ENCODE data around the gene DUSP3. TPM values are rescaled to one million over a fixed set of nuclear protein-coding genes. Genes with fewer than 3 reads are reported as not detected.

The DUSP3 gene
- total and polyA plus RNA-seq, 11 donors, result 208 to 363 (median 267) TPM

DNA sequence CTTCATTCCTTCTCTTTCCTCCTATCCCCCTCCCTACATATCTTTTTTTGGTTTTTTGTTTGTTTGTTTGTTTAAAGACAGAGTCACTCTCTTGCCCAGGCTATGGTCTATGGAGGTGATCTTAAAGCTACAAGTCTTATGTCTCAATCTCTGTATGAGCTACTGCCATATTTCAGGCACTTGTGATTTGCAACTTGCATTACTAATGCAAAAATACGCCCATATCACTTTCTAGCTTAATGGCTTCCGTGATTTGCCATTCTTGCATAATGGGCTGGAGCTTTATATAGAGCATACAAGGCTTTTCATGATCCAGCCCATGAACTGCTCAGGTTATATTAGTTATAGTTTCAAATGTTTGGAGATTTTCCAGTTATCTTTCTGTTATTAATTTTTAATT, 9.0 kb upstream of the DUSP3 start:
- H3K9me3 ChIP-seq, result no peaks in the 10 kb centered on the region
- ATAC-seq, result no peak
- H3K27ac ChIP-seq, result no peak overlapping the region
- DNase-seq, result no peak
- no peaks in the 10 kb centered on the region for H3K36me3 ChIP-seq
- peaks cover 0 to 20% (median 0%) of the 10 kb centered on the region in 12 donors for H3K4me1 ChIP-seq
- intact Hi-C loops (cut with DNase I), result loop anchor here in 1 of 10 donors (10.0 kb wide), 1 partner anchor 47 kb away; the partner anchor contains the start of gene MPP3
- H3K4me3 ChIP-seq, result no peak overlapping the region
- TF ChIP-seq POLR2A (IDR thresholded peaks at IDR 0.05), result no peak
- TF ChIP-seq CTCF (IDR thresholded peaks at IDR 0.05), result no peak
- WGBS, 4 donors, result 60 to 75% (median 70%) methylated on average over 2 of the region's 2 CpGs
- H3K27me3 ChIP-seq, result no peaks in the 10 kb centered on the region

DNA sequence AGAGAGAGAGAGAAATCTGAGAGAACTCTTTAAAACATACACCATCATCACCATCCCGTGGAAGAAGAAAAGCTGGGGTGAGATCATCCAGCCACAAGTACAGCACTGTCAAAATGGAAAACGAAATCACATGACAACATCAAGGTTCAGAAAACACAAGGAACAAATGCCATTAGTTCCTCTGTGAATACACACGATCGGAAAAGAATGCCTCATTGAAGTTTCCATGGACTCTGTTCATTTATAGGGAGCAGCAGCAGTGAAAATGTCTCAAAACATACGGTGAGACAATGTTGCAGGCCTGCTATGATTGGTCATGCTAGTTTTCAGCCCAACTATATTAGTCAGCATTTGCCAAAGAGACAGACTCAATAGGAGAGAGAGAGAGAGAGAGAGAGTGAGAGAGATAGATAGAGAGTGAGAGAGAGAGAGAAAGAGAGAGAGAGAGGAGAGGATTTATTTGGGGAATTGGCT, 5.9 kb upstream of the DUSP3 start:
- no peaks in the 10 kb centered on the region for H3K9me3 ChIP-seq
- no peak overlapping the region for H3K4me3 ChIP-seq
- intact Hi-C loops (cut with DNase I), result loop anchor here in 6 of 10 donors (5.0 to 10.0 kb wide), 5 partner anchors 43 to 63 kb away; partner anchors contain the start of genes MPP3 (in 4 of the 6) and CD300LG (in 2 of the 6)
- ATAC-seq (peak in 1 of 4 donors; percentile 4), DNase-seq (no peak)
- no peaks in the 10 kb centered on the region for H3K27me3 ChIP-seq
- whole genome bisulfite sequencing, 4 donors, result 60 to 65% (median 63%) methylated on average over 5 of the region's 5 CpGs
- TF ChIP-seq POLR2A (IDR thresholded peaks at IDR 0.05), result no peak
- no peak for TF ChIP-seq CTCF (IDR thresholded peaks at IDR 0.05)
- H3K36me3 ChIP-seq, result no peaks in the 10 kb centered on the region
- no peak overlapping the region for H3K27ac ChIP-seq
- H3K4me1 ChIP-seq, result peaks cover 0 to 34% (median under 1%) of the 10 kb centered on the region in 12 donors

GRCh38 chr17:43784068-43784467, 5.3 kb upstream of the DUSP3 start:
- DNase-seq (no peak), ATAC-seq (no peak)
- no peaks in the 10 kb centered on the region for H3K9me3 ChIP-seq
- WGBS, 4 donors, result 81 to 85% (median 83%) methylated on average over 2 of the region's 2 CpGs
- TF ChIP-seq POLR2A (IDR thresholded peaks at IDR 0.05) (no peak), CTCF (IDR thresholded peaks at IDR 0.05) (no peak)
- H3K4me1 ChIP-seq, result peaks cover 0 to 40% (median 5%) of the 10 kb centered on the region in 12 donors
- no peak overlapping the region for H3K27ac ChIP-seq
- H3K27me3 ChIP-seq, result no peaks in the 10 kb centered on the region
- H3K4me3 ChIP-seq, result no peak overlapping the region
- intact Hi-C loops (cut with DNase I), result loop anchor here in 6 of 10 donors (5.0 to 10.0 kb wide), 5 partner anchors 43 to 63 kb away; partner anchors contain the start of genes MPP3 (in 4 of the 6) and CD300LG (in 2 of the 6)
- H3K36me3 ChIP-seq, result no peaks in the 10 kb centered on the region

- intact Hi-C loops (cut with DNase I), result loop anchor here in 6 of 10 donors (5.0 to 10.0 kb wide), 5 partner anchors 44 to 64 kb away; partner anchors contain the start of genes MPP3 (in 4 of the 6) and CD300LG (in 2 of the 6)
- H3K9me3 ChIP-seq, result no peaks in the 10 kb centered on the region
- DNase-seq, result no peak
- ATAC-seq, result no peak
- H3K36me3 ChIP-seq, result no peaks in the 10 kb centered on the region
- no peak for TF ChIP-seq POLR2A (IDR thresholded peaks at IDR 0.05)
- no peak for TF ChIP-seq CTCF (IDR thresholded peaks at IDR 0.05)
- WGBS, 4 donors, result 83 to 87% (median 84%) methylated on average over 15 of the region's 15 CpGs
- H3K4me1 ChIP-seq, result peaks cover 0 to 42% (median 5%) of the 10 kb centered on the region in 12 donors
- no peaks in the 10 kb centered on the region for H3K27me3 ChIP-seq
- no peak overlapping the region for H3K27ac ChIP-seq
- no peak overlapping the region for H3K4me3 ChIP-seq
These were observed 4.3 kb upstream of the DUSP3 start for GRCh38 chr17:43782913-43783680.

Data from heart left ventricle (tissue), 16 donors.